Ureter (tissue), 1 donor: ENCODE results near the gene RBM19. TPM values are rescaled to one million over a fixed set of nuclear protein-coding genes. Genes with fewer than 3 reads are reported as not detected.
"Not testable (repeated sequence)": the region's sequence is repeated elsewhere in the genome, so short reads cannot be mapped to it uniquely, and the experiment has no call there.

ENCODE experiments used
- DNase-seq: peaks from one replicate; pipeline ENCODE4 v3.0.0-alpha.2; 2020; ENCODE audit warnings: low spot score
- total RNA-seq: library from RNA; stranded (reverse); gene quantifications from one replicate; pipeline ENCODE4 v1.2.4, GENCODE V29; 2023
- donor health status: DM: yes; HTN: yes; CAD: no.

Gene RBM19
- total RNA-seq, 1 donor from 2014 or later: 60.0 TPM

GRCh38 chr12:113905829-113906228 is 60.3 kb downstream of the RBM19 start:
- DNase-seq: no peak

- no peak for DNase-seq
These were observed 62.7 kb downstream of the RBM19 start for GRCh38 chr12:113903381-113903863.

GRCh38 chr12:113901319-113901718 is 64.8 kb downstream of the RBM19 start:
- not testable (repeated sequence) for DNase-seq

GRCh38 chr12:113900716-113901115 is 65.4 kb downstream of the RBM19 start:
- no peak for DNase-seq

- no peak for DNase-seq
These were observed 66.3 kb downstream of the RBM19 start for GRCh38 chr12:113899561-113900471.

GRCh38 chr12:113899042-113899560 is 67.0 kb downstream of the RBM19 start:
- DNase-seq: no peak

GRCh38 chr12:113898466-113898865 is 67.7 kb downstream of the RBM19 start:
- no peak for DNase-seq

GRCh38 chr12:113897406-113897805 is 68.7 kb downstream of the RBM19 start:
- DNase-seq: no peak

- DNase-seq: no peak
These were observed 69.3 kb downstream of the RBM19 start for GRCh38 chr12:113896841-113897240.

GRCh38 chr12:113896194-113896593 is 69.9 kb downstream of the RBM19 start:
- no peak for DNase-seq

- no peak for DNase-seq
These were observed 70.9 kb downstream of the RBM19 start for GRCh38 chr12:113895176-113895575.

GRCh38 chr12:113894697-113895096 is 71.4 kb downstream of the RBM19 start:
- no peak for DNase-seq

- no peak for DNase-seq
These were observed 72.9 kb downstream of the RBM19 start for GRCh38 chr12:113893221-113893620.

GRCh38 chr12:113892556-113892955 is 73.6 kb downstream of the RBM19 start:
- no peak for DNase-seq

- DNase-seq: no peak
These were observed 74.2 kb downstream of the RBM19 start for GRCh38 chr12:113891739-113892520.

- no peak for DNase-seq
These were observed 74.9 kb downstream of the RBM19 start for GRCh38 chr12:113891167-113891692.

GRCh38 chr12:113889891-113890581 is 76.1 kb downstream of the RBM19 start:
- DNase-seq: no peak

- no peak for DNase-seq
These were observed 77.0 kb downstream of the RBM19 start for GRCh38 chr12:113889076-113889475.

- DNase-seq: no peak
These were observed 77.7 kb downstream of the RBM19 start for GRCh38 chr12:113888435-113888834.

- no peak for DNase-seq
These were observed 78.2 kb downstream of the RBM19 start for GRCh38 chr12:113887906-113888305.

- DNase-seq: no peak
These were observed 79.4 kb downstream of the RBM19 start for GRCh38 chr12:113886721-113887120.

- no peak for DNase-seq
These were observed 81.7 kb downstream of the RBM19 start for GRCh38 chr12:113884392-113884791.
